Measurements from ENCODE around the gene GAB1. TPM values are rescaled to one million over a fixed set of nuclear protein-coding genes. Genes with fewer than 3 reads are reported as not detected.

The GAB1 gene
- total and polyA plus RNA-seq, 2 of the 8 experiments (the other 6 are each of a cell fraction or from before 2014, with no cell fraction given): 6.8 to 21.3 TPM

DNA sequence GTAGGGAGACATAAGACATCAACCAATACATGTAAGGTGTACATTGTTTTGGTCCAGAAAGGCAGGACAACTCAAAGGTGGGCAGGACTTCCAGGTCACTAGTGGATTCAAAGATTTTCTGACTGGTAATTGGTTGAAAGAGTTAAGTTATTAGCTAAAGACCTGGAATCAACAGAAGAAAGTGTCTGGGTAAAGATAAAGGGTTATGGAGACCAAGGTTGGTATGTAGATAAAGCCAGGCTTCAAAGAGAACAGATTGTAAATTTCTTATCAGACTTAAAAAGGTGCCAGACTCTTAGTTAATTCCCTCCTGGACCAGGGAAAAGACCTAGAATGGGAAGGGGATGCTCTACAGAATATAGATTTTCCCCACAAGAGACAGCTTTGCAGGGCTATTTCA, 28.3 kb upstream of the GAB1 start:
- Histone ChIP-seq H2BK12ac (ENCODE audit: low read depth, low read length) (no peak overlapping the region), H3K18ac (ENCODE audit: extremely low read depth, low read length) (no peak overlapping the region), H3K4me2 (ENCODE audit: insufficient read depth in 1 of 2, low read depth in 2 of 2, low read length in 2 of 2) (no peak overlapping the region), H3K4me3 (ENCODE audit: extremely low read depth in 1 of 4, insufficient read depth in 2 of 4, low read depth in 3 of 4, low read length in 4 of 4) (no peak overlapping the region), H2BK20ac (ENCODE audit: low read length) (no peak overlapping the region), H3K36me3 (ENCODE audit: control insufficient read depth in 2 of 4, insufficient read depth in 4 of 4, low read length in 3 of 4) (no peaks in the 10 kb centered on the region), H2AK5ac (ENCODE audit: low read depth, low read length) (no peak overlapping the region), H3K79me1 (ENCODE audit: low read depth, low read length) (no peaks in the 10 kb centered on the region), H4K20me1 (replicated peaks in 1 of 2; ENCODE audit: control insufficient read depth in 1 of 2, insufficient read depth in 2 of 2, low read length in 2 of 2) (no peaks in the 10 kb centered on the region), H3K14ac (ENCODE audit: insufficient read length) (no peak overlapping the region), H3K9me3 (ENCODE audit: insufficient read depth in 2 of 2, low read depth in 1 of 2, low read length in 1 of 2) (no peaks in the 10 kb centered on the region), H3K9ac (replicated peaks in 1 of 4; ENCODE audit: extremely low read depth in 1 of 4, low read depth in 3 of 4, low read length in 3 of 4) (no peak overlapping the region), H3K23me2 (ENCODE audit: low read depth, low read length) (no peaks in the 10 kb centered on the region), H4K5ac (ENCODE audit: insufficient read length, low read depth, low read length) (no peak overlapping the region), H3K27me3 (replicated peaks in 1 of 4; ENCODE audit: control insufficient read depth in 3 of 4, extremely low read depth in 1 of 4, insufficient read depth in 3 of 4, low read length in 3 of 4) (no peaks in the 10 kb centered on the region), H4K8ac (ENCODE audit: extremely low read depth, insufficient read depth, low read length) (no peak overlapping the region), H3K4me1 (replicated peaks in 1 of 4; ENCODE audit: control insufficient read depth in 3 of 4, insufficient read depth in 4 of 4, low read length in 3 of 4) (no peaks in the 10 kb centered on the region), H3K27ac (ENCODE audit: low read depth, low read length) (no peak overlapping the region), H3K79me2 (ENCODE audit: control insufficient read depth in 1 of 2, insufficient read depth in 2 of 2, low read length in 2 of 2) (no peaks in the 10 kb centered on the region), H2BK15ac (ENCODE audit: low read length) (no peak overlapping the region), H3K23ac (ENCODE audit: insufficient read length) (no peak overlapping the region), H3K56ac (replicated peaks; ENCODE audit: insufficient read length, low read depth, low read length) (no peak overlapping the region), H2AFZ (ENCODE audit: low read length) (no peak overlapping the region), H2BK5ac (ENCODE audit: low read depth, low read length) (no peak overlapping the region), H2BK120ac (replicated peaks; ENCODE audit: low read depth, low read length) (no peak overlapping the region), H4K91ac (replicated peaks; ENCODE audit: insufficient read length, low read length) (no peak overlapping the region), H3K4ac (replicated peaks; ENCODE audit: insufficient read length, low read depth, low read length) (no peak overlapping the region)
- POLR2A ChIA-PET (ENCODE audit: partially characterized antibody): no interaction called here
- DNase-seq (ENCODE audit: low read depth in 1 of 2, low spot score in 2 of 2): no peak
- no peak for FAIRE-seq
- no peak for TF ChIP-seq CREB1 (IDR thresholded peaks at IDR 0.05)
- TF ChIP-seq GABPA (IDR thresholded peaks at IDR 0.05; ENCODE audit: borderline replicate concordance, insufficient read depth, low read length): no peak
- TF ChIP-seq RBBP5 (IDR thresholded peaks at IDR 0.05; ENCODE audit: borderline replicate concordance, low read depth, low read length): no peak
- TF ChIP-seq, protein P1, sequence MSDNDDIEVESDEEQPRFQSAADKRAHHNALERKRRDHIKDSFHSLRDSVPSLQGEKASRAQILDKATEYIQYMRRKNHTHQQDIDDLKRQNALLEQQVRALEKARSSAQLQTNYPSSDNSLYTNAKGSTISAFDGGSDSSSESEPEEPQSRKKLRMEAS (IDR thresholded peaks at IDR 0.05): no peak
- TF ChIP-seq FOSL1 (IDR thresholded peaks at IDR 0.05; ENCODE audit: insufficient read depth, low read depth, low read length): no peak
- no peak for TF ChIP-seq YY1 (IDR thresholded peaks at IDR 0.05; ENCODE audit: low read depth, low read length)
- no peak for TF ChIP-seq SRF (IDR thresholded peaks at IDR 0.05; ENCODE audit: low read depth, low read length)
- TF ChIP-seq SUZ12 (IDR thresholded peaks at IDR 0.05; ENCODE audit: low read length): no peak
- no peak for TF ChIP-seq POLR2AphosphoS5 (IDR thresholded peaks at IDR 0.05; ENCODE audit: low read depth, low read length)
- TF ChIP-seq MAFK (IDR thresholded peaks at IDR 0.05; ENCODE audit: low read depth, low read length): no peak
- no peak for TF ChIP-seq TBP (IDR thresholded peaks at IDR 0.05; ENCODE audit: low read depth, low read length)
- CTCF ChIA-PET (ENCODE audit: partially characterized antibody): no interaction called here
